Esophagus muscularis mucosa (tissue), 3 donors: ENCODE results near the gene CPNE5.

Experiments used
- POLR2A ChIP-seq: fragments of 450-650 bp; IDR thresholded peaks from one replicate; pipeline ENCODE4 v1.6.1; 2017; ENCODE audit warnings: antibody characterized with exemption, moderate library complexity, mild to moderate bottlenecking, low read depth
- TF ChIP-seq, protein P1 (sequence below), 3 experiments: fragments of 200-600 bp in 2 of 3; fragments of 450-650 bp in 1 of 3; sonication (generic) in 2 of 3; IDR thresholded peaks; one replicate each; pipeline ENCODE4 v1.5.1; 2017 to 2019; ENCODE audit warnings: antibody characterized with exemption in 3 of 3, mild to moderate bottlenecking in 2 of 3, moderate library complexity in 1 of 3

DNA sequence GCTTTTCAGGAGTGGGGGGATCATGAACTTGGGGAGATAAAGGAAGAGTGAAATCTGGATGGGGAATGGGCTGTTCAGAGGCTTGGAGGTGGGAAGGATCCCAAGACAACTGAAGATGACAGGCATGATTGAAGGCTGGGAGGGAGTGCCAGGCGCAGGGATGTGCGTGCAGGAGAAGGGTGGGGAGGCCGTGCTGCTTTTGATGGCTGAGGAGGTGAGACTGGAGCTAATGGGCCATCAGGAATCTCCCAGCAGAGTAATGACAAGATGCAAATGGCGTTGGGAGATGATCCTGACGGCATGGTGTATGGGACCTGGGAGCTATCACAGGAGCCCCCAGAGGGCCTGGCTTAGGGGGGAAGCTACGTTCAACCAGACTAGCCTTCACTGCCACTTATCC lies 1.6 kb downstream of the CPNE5 start:
- TF ChIP-seq, protein P1, sequence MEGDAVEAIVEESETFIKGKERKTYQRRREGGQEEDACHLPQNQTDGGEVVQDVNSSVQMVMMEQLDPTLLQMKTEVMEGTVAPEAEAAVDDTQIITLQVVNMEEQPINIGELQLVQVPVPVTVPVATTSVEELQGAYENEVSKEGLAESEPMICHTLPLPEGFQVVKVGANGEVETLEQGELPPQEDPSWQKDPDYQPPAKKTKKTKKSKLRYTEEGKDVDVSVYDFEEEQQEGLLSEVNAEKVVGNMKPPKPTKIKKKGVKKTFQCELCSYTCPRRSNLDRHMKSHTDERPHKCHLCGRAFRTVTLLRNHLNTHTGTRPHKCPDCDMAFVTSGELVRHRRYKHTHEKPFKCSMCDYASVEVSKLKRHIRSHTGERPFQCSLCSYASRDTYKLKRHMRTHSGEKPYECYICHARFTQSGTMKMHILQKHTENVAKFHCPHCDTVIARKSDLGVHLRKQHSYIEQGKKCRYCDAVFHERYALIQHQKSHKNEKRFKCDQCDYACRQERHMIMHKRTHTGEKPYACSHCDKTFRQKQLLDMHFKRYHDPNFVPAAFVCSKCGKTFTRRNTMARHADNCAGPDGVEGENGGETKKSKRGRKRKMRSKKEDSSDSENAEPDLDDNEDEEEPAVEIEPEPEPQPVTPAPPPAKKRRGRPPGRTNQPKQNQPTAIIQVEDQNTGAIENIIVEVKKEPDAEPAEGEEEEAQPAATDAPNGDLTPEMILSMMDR (IDR thresholded peaks at IDR 0.05): no peak
- no peak for TF ChIP-seq POLR2A
